Cardiac septum (tissue), 1 donor: ENCODE data around the gene GINS2. TPM values are rescaled to one million over a fixed set of nuclear protein-coding genes. Genes with fewer than 3 reads are reported as not detected.
A peak's percentile ranks its signal among the peaks of the same experiment; 100 is the strongest.

ENCODE experiments used
- DNase-seq: peaks from one replicate; pipeline ENCODE4 v3.0.0-alpha.2; 2020; ENCODE audit warnings: low spot score
- intact Hi-C: fragments of 100-400 bp; cut with DNase I; formaldehyde crosslinking; loops from one replicate; pipeline ENCODE4 v1.14.0; 2022
- total RNA-seq: library from RNA; stranded (reverse); fragmentation: NEBNext Ultra II Directional; extraction: Animal tissue kit (Norgen Biotek cat#: 25700); gene quantifications from one replicate; pipeline ENCODE4 v1.2.1, GENCODE V29; 2021
- donor health status: DM: no; HTN: no; CAD: no.

Gene GINS2
- total RNA-seq, 1 donor from 2014 or later, result 0.38 TPM

GRCh38 chr16:85675251-85675874 is 13.4 kb downstream of the GINS2 start:
- DNase-seq, result no peak
- intact Hi-C loops, result no loop called here

DNA sequence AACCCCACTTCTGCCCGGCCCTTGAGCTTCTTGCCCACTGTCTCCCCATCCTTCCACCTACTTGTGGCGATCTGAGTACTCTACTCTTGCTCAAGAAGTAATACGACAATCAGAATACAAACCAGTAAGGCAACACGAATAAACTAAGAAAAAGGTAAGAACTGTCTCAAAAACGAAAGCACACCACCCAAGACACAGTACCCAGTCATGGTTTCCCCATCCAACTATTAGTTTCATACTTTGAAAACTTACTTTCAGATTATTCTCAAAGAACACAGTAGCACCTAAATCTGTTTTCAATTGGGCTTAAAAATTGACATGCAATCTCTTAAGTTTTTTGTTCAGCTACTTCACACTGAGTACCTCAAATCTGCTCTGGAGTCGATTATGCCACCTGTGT is 13.9 kb downstream of the GINS2 start:
- intact Hi-C loops, result no loop called here
- no peak for DNase-seq

DNA sequence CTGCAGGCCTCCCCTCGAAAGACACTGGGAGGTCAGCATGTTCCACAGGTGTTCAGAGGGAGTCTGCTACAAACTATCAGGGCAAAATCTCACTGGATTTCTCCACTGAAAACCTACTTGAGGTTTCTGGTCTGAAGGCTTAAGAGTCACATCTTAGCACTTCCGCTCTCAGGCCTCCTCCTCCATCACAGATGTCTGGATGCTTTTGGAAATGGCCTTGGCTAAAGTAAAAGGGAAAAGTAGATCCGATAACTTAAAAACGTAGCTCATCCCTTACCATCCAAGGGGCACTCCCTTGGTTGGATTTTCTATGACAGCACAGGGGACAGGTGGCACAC is 14.4 kb downstream of the GINS2 start:
- DNase-seq, result no peak
- intact Hi-C loops, result no loop called here

- intact Hi-C loops, result no loop called here
Measured at GRCh38 chr16:85673529-85674417, 15.0 kb downstream of the GINS2 start.

DNA sequence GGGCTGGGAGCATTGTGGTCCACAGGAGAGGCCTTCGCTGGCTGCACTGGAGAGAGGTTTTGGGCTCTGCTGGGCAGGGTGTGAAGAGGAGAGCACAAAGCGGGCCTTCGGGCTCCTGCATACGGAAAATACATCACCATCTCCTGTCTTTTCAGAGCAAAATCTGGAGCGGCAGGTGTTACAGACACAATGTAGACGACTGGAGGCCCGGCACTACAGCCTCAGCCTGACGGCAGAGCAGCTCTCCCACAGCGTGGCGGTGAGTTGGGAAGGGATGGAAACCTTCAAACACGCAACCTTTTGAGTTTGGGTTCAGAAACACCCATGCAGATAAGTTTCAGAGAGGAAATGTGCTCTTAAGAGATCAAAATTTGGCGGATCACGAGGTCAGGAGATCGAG is 17.9 kb downstream of the GINS2 start:
- no peak for DNase-seq
- intact Hi-C loops, result no loop called here

More at GRCh38 chr16:85673529-85674417, 15.0 kb downstream of the GINS2 start:
- DNase-seq, result peak; percentile 86

DNA sequence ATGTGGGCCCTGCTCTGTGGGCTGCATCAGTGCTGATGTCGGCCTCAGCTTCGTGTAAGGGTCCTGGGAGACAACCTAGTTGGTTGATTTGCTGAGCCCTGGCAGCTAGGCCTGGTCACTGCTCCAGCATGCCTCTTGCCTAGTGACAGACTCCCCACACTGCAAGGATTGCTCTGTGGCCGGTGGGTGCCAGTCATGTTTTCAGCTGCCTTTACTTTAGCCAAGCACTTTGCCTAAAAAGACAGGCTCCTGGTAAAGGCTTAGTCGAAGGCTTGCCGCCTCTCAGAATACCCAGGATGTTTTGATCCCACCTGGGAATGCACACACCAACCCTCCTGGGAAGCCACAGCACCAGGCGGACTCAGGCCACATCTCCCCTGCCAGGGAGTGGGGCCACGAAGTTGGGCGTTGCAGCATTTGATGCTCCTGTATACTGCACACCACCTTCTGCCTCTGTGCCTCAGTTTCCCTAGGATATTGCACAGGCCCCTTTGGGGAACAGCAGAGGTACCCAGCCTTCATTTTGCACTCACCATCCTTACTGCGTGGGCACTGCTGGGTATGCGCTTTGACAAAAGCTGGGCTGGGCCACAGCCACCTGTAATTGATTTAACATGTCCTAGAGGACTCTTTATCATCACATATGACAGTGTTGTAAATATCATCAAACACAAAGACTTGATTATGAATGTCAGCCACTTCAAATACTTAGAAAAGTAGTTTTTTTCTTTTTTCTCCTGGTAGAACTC is 19.9 kb downstream of the GINS2 start:
- DNase-seq, result no peak

DNA sequence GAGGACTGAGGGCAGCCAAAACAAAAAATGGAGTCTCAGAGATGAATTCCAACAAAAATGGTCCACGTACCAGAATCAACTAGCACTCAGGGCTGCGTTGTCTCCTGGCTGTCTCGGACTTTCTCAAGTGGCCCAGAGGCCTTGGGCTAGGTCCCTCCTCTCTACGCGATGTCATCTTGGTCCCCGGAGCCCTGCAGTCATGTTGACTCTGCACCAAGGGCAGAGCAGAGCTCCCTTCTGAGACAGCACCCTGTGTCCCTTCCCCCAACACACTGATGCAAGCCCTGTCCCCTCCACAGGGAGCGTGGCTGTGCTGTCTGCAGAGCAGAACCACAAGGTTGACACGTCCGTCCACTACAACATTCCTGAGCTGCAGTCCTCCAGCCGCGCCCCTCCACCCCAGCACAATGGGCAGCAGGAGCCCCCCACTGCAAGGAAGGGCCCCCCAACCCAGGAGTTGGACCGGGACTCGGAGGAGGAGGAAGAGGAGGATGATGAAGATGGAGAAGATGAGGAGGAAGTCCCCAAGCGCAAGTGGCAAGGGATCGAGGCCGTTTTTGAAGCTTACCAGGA is 20.8 kb downstream of the GINS2 start:
- no peak for DNase-seq
- intact Hi-C loops, result no loop called here

More for the DNA sequence above, 19.9 kb downstream of the GINS2 start:
- intact Hi-C loops, result no loop called here

GRCh38 chr16:85667261-85667660 is 21.5 kb downstream of the GINS2 start:
- no peak for DNase-seq

DNA sequence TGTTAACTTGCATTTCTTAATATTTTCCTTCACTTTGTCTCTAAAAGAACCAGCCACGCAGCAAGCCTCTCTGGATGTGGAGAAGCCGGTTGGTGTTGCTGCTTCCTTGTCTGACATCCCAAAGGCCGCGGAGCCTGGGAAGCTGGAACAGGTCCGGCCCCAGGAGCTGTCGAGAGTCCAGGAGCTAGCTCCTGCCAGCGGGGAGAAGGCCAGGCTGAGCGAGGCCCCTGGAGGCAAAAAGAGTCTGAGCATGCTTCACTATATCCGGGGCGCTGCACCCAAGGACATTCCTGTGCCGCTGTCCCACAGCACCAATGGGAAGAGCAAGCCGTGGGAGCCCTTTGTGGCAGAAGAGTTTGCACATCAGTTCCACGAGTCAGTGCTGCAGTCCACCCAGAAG is 22.8 kb downstream of the GINS2 start:
- no peak for DNase-seq
- intact Hi-C loops, result no loop called here

More at GRCh38 chr16:85667261-85667660, 21.5 kb downstream of the GINS2 start:
- intact Hi-C loops, result no loop called here

GRCh38 chr16:85665373-85665740 is 23.4 kb downstream of the GINS2 start:
- DNase-seq, result no peak
- intact Hi-C loops, result no loop called here

DNA sequence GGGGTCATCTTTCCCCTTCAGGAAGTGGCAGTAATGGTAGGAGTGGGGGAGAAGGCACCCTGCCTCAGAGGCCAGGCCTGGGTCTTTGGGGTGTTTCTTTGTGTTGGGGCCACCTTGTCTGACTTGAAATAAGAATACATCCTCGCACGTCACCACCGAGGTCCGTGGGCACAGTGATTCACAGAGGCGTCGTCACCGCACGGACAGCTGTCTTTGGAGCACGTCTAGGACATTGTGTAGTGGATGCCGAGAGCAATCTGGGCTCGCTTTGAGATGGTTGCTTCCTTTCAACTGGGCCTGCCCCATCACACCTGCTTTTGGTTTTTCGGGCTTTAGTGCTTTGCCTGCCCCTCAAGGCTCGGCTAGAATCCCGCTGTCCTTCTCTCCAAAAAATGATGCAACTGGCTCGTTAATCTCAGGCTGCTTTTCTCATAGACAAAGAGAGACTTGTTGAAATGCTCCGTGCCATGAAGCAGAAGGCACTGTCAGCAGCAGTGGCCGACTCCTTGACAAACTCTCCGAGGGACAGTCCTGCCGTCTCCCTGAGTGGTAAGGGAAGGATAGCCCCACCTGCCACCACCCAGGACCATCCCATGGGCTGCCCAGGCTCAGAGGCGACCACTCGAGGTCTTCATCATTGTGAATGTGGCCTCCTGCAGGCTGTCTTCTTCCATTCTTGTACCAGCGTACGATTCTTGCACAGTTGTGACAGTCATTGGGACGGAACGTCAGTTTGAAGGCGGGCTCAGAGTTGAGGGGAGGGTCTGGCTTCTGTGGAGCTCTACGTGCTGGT is 24.0 kb downstream of the GINS2 start:
- DNase-seq, result no peak
- intact Hi-C loops, result no loop called here

- intact Hi-C loops, result no loop called here
- DNase-seq, result no peak
Measured at GRCh38 chr16:85663891-85664321, 24.8 kb downstream of the GINS2 start.

DNA sequence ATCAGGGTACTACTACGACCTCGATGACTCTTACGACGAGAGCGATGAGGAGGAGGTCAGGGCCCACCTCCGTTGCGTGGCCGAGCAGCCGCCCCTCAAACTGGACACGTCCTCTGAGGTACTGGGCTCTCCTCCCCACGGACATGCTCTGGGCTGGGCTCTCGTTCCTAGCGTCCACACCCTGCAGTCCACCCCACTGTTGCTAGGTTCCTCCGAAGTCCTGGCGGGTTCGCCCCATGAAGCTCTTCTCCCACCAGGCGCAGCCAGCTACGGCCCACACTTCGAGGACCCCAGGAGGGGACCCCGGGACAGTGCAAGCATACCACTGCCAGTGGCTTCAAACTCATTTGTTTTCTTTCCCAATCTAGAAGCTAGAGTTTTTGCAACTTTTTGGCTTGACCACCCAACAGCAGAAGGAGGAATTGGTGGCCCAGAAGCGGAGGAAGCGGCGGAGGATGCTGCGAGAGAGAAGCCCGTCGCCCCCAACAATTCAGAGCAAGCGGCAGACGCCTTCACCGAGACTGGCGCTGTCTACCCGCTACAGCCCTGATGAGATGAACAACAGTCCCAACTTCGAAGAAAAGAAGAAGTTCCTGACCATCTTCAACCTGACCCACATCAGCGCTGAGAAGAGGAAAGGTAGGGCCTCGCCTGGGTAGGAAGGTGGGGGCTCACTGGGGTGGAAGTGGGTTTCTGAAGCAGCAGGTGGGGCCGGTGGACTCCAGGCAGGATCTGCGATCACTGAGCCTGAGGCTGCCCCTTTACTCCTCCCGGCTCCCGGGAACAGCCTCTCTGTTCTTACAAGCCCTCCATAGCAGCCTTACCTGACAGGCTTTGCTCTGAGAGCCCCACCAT is 25.6 kb downstream of the GINS2 start:
- intact Hi-C loops, result no loop called here
- no peak for DNase-seq

GRCh38 chr16:85662482-85662812 is 26.3 kb downstream of the GINS2 start:
- intact Hi-C loops, result no loop called here

DNA sequence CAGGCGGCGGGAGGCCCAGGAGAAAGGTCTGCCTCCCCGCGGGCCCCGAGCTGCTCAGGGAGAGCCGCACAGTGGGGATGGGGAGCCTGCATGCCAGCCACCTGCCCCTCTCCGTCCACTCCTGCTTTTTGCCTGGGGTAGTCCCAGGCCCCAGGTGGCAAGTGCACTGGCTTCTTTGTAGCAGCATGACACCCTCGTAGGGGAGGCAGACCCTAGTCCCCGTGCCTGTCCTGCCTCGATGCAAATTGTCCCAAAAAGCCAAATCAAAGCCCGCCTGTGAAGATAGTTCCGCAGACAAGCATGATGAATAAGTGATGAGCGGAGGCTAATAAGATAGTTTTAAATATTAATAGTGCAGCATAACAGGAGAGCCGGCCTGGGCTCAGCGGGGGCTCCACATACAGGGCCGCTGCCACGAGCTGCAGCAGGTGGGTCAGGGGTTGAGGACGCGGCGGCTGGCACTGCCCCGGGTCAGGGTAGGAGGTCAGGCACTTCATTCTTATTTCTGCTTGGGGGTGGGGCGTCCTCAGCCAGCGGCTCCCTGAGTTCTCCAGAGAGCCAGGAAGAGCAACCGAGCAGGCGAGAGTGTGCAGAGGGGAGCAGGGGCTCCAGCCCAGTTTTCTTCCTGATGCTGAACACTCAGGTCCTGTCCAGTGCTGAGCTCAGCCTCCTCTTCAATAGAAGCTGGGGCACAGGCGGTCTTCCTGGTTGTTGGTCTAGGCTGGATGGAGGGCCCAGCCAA is 26.8 kb downstream of the GINS2 start:
- intact Hi-C loops, result loop anchor here (2.0 kb wide), 1 partner anchor 55 kb away; no protein-coding TSS in a partner anchor
- no peak for DNase-seq

More at GRCh38 chr16:85662482-85662812, 26.3 kb downstream of the GINS2 start:
- DNase-seq, result no peak

- DNase-seq, result no peak
- intact Hi-C loops, result loop anchor here (2.0 kb wide), 1 partner anchor 56 kb away; no protein-coding TSS in a partner anchor
Measured at GRCh38 chr16:85660843-85661739, 27.7 kb downstream of the GINS2 start.
